Measurements from ENCODE around the gene FAHD2A.

GRCh38 chr2:95353613-95354468 lies 48.7 kb upstream of the FAHD2A start:
- TF ChIP-seq CTCF (IDR thresholded peaks at IDR 0.05): no peak
- no peak for TF ChIP-seq ZFX (IDR thresholded peaks at IDR 0.05; ENCODE audit: borderline replicate concordance)

All from 22Rv1 (cell line).